Karpas-422 (cell line): ENCODE data around the gene USP47. TPM values are rescaled to one million over a fixed set of nuclear protein-coding genes. Genes with fewer than 3 reads are reported as not detected.

Experiments
- DNase-seq: peaks from one replicate; pipeline ENCODE4 v3.0.0-alpha.2; 2015
- H2AFZ ChIP-seq: fragments of 200-600 bp; sonication (generic); 2 replicates; pipeline ENCODE4 v1.6.1; 2014; ENCODE audit warnings: antibody characterized with exemption, low read length, mixed read lengths
- H3K27ac ChIP-seq: fragments of 200-600 bp; sonication (generic); 2 replicates; pipeline ENCODE4 v1.5.1; 2014; ENCODE audit warnings: mild to moderate bottlenecking, low read length, moderate library complexity
- H3K27me3 ChIP-seq: fragments of 200-600 bp; sonication (generic); 2 replicates; pipeline ENCODE4 v1.6.1; 2014; ENCODE audit warnings: low read length, mixed read lengths
- H3K36me3 ChIP-seq: fragments of 200-600 bp; sonication (generic); 2 replicates; pipeline ENCODE4 v1.6.1; 2014; ENCODE audit warnings: low read length, mixed read lengths; ENCODE audit not compliant: insufficient read depth
- H3K4me1 ChIP-seq: fragments of 200-600 bp; sonication (generic); 2 replicates; pipeline ENCODE4 v1.6.1; 2014; ENCODE audit warnings: mild to moderate bottlenecking, low read length, mixed read lengths
- H3K4me2 ChIP-seq: fragments of 200-600 bp; sonication (generic); 2 replicates; pipeline ENCODE4 v1.6.1; 2014; ENCODE audit warnings: low read length, low read depth, mild to moderate bottlenecking; ENCODE audit not compliant: poor library complexity, severe bottlenecking
- H3K4me3 ChIP-seq: fragments of 200-600 bp; sonication (generic); 2 replicates; pipeline ENCODE4 v1.5.1; 2014; ENCODE audit warnings: mild to moderate bottlenecking, antibody characterized with exemption, low read length, mixed read lengths
- H3K79me2 ChIP-seq: fragments of 200-600 bp; sonication (generic); 2 replicates; pipeline ENCODE4 v1.6.1; 2014; ENCODE audit warnings: mild to moderate bottlenecking, low read length, mixed read lengths
- H3K9ac ChIP-seq: fragments of 200-600 bp; sonication (generic); 2 replicates; pipeline ENCODE4 v1.6.0; 2014; ENCODE audit warnings: low read length
- H3K9me2 ChIP-seq: fragments of 200-600 bp; sonication (generic), shearing (Covaris generic); replicated peaks from 2 replicates; pipeline ENCODE4 v1.6.0; 2014; ENCODE audit warnings: mild to moderate bottlenecking, low read length, moderate library complexity; ENCODE audit not compliant: insufficient read depth
- H3K9me3 ChIP-seq: fragments of 300-700, 200-600 bp; sonication (generic); 2 replicates; pipeline ENCODE4 v1.6.1; 2014; ENCODE audit warnings: low read length, mixed read lengths
- H4K20me1 ChIP-seq: fragments of 200-600 bp; sonication (generic); 2 replicates; pipeline ENCODE4 v1.6.1; 2014; ENCODE audit warnings: mild to moderate bottlenecking, antibody characterized with exemption, low read length, low read depth; ENCODE audit not compliant: insufficient read depth
- total RNA-seq: library from RNA; depleted of rRNA; stranded (reverse); fragments of >200 nt; shearing (Covaris generic); gene quantifications from 2 replicates; pipeline ENCODE4 v1.2.3, GENCODE V29; 2014; ENCODE audit warnings: low replicate concordance

Gene USP47
- total RNA-seq, 1 experiment from 2014 or later = 61.2 TPM

DNA sequence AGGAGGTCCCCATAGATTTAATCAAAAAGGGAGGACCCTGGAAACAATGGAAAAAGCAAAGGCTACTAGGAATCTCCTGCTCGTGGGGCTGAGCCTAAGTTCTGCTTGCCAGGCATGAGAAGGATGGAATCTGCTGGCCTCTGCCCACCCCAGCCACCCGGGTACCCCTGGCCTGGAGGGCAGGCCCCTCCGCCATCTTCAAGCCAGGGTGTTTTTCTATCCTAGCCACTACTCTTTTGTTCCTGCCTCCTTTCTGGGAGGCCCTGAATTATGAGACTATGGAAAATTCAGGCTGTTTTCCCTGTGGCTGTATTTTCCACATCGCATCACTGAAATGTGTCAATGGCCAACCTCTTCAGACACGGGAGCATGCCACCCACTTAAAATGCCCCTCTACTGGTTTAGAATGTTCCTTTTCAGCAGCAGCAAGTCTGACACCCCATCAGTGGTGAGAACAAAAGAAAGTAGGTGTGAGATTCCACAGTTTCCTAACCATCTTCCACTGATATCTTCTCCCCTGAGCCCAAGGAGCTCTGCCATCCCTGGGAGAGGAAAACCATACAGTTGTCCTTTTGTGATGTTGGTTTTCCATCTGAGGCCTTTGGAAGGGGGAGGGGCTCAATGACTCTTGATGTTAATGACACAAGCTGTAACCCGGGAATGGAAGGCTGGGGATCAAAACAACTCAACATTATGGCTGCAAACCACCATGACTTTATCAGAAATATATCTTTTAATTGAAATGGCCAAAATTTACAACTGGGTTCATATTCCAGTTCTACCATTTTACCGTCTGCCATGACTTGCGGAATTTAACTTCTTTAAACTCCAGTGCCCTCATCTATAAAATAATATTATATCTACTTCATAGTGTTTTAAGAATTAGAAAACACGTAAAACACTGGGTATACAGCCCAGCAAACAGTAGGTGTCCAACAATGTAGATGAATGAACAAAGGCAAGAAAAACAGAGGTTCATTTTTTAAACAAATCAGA, 144.5 kb downstream of the USP47 start:
- Histone ChIP-seq H3K9me3 (no peaks in the 10 kb centered on the region), H3K9me2 (no peaks in the 10 kb centered on the region), H3K9ac (no peak overlapping the region), H3K27ac (no peak overlapping the region), H3K27me3 (no peaks in the 10 kb centered on the region), H3K4me1 (peaks cover 8% of the 10 kb centered on the region), H3K79me2 (no peaks in the 10 kb centered on the region), H4K20me1 (no peaks in the 10 kb centered on the region), H3K36me3 (no peaks in the 10 kb centered on the region), H2AFZ (no peak overlapping the region), H3K4me2 (no peak overlapping the region), H3K4me3 (no peak overlapping the region)
- DNase-seq = no peak

DNA sequence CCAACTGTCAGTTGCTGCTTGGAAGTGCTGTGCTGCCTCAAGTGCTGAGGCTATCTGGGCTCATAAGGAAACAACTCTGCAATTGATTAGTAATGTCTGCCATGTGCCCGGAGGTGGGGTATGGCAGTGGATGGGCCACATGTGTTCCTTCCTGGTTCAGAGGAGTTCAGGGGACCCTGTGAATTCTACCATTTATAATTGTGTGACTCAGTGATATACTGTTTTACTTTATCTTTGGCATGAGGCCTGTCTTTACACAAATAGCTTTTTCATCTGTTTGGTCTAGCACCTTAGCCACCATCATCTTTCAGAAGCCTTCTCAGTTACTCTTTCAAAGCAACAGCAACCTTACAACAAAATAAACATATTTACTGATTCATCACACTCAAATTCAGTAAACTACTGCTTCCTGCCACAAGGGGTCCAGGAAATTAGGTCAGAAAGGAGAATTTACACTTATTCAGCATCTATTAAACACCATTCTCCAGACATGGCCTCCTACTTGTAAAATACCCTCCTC, 145.8 kb downstream of the USP47 start:
- no peak overlapping the region for H3K9ac ChIP-seq
- H3K9me2 ChIP-seq = no peaks in the 10 kb centered on the region
- no peaks in the 10 kb centered on the region for H3K27me3 ChIP-seq
- H3K9me3 ChIP-seq = no peaks in the 10 kb centered on the region
- no peak overlapping the region for H2AFZ ChIP-seq
- no peaks in the 10 kb centered on the region for H4K20me1 ChIP-seq
- peaks cover 8% of the 10 kb centered on the region for H3K4me1 ChIP-seq
- H3K36me3 ChIP-seq = no peaks in the 10 kb centered on the region
- H3K79me2 ChIP-seq = no peaks in the 10 kb centered on the region
- no peak overlapping the region for H3K4me2 ChIP-seq
- H3K27ac ChIP-seq = no peak overlapping the region
- peak; percentile 51 for DNase-seq
- no peak overlapping the region for H3K4me3 ChIP-seq

DNA sequence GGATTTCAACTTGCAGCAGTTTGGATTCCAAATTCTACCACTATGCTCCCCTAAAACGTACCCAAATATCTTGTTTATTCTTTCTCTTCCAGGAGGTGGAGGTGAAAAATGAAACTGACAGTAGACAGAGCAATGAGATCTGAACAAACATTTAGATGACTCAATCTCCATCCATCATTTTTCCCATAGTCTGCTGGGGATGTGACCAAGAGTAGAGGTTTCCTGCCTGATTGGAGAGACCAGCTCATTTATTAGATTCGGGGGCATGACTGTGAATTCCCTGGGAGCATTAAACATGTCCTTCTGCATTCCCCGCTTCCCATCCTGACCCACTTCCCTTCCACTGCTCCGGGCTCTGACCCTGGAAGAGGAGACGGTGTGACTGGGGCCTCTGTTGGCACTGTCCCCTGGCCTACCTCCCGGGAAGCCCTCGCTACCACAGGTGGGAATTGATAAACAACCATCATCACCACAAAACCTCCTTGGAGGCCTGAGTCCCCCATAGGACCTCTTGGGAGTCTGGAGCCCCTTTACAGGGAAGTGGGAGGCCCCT, 146.4 kb downstream of the USP47 start:
- Histone ChIP-seq H3K9ac (no peak overlapping the region), H3K4me3 (no peak overlapping the region), H3K9me2 (no peaks in the 10 kb centered on the region), H4K20me1 (no peaks in the 10 kb centered on the region), H3K27ac (no peak overlapping the region), H3K36me3 (no peaks in the 10 kb centered on the region), H3K27me3 (no peaks in the 10 kb centered on the region), H2AFZ (no peak overlapping the region), H3K79me2 (no peaks in the 10 kb centered on the region), H3K9me3 (no peaks in the 10 kb centered on the region), H3K4me1 (peaks cover 8% of the 10 kb centered on the region), H3K4me2 (no peak overlapping the region)
- no peak for DNase-seq

DNA sequence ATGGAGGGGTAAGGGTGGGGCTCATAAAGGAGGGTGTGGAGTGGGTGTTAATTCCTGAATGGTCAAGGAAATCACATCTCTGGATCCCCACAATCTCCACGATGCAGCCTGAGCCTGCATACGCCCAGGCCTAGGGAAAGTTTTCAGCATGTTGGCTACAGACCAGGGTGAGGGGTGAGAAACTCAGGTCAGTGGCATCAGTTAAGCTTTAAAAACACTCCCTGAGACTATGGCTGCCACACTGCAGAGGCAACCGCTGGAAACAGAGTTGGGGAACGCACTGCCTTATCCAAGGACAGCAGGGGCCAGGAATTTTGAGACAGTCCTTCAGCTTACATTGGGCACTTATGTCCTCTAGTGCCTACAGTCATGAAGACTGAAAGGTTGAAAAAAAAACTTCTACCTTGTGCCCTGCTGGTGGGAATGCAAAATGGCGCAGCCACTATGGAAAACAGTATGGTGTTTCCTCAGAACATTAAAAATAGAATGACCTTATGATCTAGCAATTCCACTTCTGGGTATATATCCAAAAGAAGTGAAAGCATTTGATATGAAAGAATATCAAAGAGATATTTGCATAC, 147.0 kb downstream of the USP47 start:
- Histone ChIP-seq H3K4me2 (no peak overlapping the region), H3K36me3 (no peaks in the 10 kb centered on the region), H3K27me3 (no peaks in the 10 kb centered on the region), H2AFZ (no peak overlapping the region), H3K4me3 (no peak overlapping the region), H3K79me2 (no peaks in the 10 kb centered on the region), H3K9me3 (no peaks in the 10 kb centered on the region), H3K9me2 (no peaks in the 10 kb centered on the region), H3K27ac (no peak overlapping the region), H3K4me1 (peaks cover 8% of the 10 kb centered on the region), H3K9ac (no peak overlapping the region), H4K20me1 (no peaks in the 10 kb centered on the region)
- no peak for DNase-seq

DNA sequence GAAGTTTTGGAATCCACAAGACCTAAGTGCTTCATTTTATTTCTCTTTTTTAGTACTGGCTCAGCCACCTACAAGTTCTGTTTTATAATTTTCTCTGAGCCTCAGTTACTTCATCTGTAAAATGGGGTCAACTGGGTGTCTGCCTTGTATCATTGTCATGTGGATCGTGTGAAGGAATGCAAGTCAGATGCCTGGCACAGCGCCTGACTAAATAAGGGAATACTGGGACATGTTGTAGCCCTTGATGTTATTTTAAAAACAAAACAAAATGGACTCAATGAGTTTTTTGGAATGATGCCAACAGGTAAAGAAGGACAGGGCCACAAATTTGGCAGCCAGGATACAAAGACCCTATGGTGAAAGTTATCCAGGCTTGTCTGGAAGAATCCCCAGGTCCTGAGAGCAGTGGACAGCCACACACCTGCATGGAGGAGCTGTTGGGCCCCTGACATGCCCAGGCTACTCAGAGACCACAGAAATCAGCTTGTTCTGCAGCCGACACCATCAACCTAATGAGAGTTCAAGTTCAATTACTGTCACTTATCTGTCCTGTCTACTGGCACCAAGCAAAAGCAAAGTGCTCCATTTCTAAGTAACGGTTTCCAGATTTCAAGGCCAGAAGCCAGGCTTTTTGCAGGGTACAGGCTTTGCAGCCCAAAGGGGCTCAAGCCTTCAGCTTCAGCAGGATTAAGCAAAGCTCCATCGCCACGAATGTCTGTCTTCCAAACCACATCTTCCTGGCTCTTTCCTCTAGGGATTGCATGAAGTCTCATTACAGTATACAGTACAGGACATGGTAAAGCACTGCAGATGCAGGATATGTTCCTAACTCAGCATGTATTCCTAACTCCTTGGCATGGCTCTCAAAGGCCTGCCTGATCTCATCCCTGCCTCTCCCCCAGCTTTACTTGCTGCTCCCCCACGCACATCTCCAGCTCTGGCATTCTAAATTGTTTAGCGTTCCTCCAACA, 148.3 kb downstream of the USP47 start:
- H3K79me2 ChIP-seq = no peaks in the 10 kb centered on the region
- H3K4me3 ChIP-seq = no peak overlapping the region
- no peak overlapping the region for H3K9ac ChIP-seq
- H3K9me2 ChIP-seq = no peaks in the 10 kb centered on the region
- no peaks in the 10 kb centered on the region for H3K36me3 ChIP-seq
- DNase-seq = no peak
- no peaks in the 10 kb centered on the region for H4K20me1 ChIP-seq
- no peaks in the 10 kb centered on the region for H3K9me3 ChIP-seq
- H2AFZ ChIP-seq = no peak overlapping the region
- no peaks in the 10 kb centered on the region for H3K27me3 ChIP-seq
- H3K4me1 ChIP-seq = peaks cover 8% of the 10 kb centered on the region
- H3K27ac ChIP-seq = no peak overlapping the region
- H3K4me2 ChIP-seq = no peak overlapping the region

DNA sequence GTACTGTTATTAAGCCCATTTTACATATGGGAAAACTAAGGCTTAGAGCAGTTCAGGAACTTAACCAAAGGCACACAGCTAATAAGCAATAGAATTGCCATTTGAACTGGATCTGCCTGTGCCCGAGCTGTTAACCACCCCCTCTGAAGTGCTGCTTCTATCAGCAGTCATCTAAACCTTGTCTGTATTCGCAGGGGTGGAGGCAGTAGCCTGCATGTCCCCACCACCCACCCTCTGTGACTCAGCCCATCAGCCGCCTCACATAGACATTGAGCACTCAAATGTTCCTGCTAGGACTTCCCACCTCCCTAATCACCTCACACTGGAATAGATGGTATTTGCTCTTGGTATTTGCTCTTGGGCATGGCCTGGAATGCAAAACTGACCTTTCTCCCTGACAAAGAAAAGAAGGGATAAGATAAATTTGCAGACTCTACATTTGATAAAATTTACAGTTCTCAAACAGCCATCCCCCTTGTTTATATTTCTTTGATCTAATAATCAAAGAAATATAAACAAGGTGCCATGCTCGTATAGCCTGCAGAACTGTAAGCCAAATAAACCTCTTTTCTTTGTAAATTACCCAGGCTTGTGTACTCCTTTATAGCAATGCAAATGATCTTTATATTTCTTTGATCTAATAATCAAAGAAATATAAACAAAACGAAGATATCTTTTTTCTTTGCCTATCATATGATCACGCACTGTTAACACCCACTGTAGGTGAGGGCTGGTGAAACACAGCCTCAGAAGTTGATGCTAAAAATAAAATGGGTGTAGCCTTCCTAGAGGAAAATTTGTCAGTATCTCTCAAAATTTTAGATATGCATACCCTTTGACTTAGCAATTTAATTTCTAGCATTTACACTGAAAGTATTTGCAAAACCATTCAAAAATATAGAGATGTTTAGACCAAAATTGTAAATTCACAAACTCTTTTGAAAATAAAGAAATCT, 150.8 kb downstream of the USP47 start:
- no peak overlapping the region for H3K9ac ChIP-seq
- no peak overlapping the region for H3K4me2 ChIP-seq
- H3K79me2 ChIP-seq = no peaks in the 10 kb centered on the region
- no peaks in the 10 kb centered on the region for H3K9me3 ChIP-seq
- 0 out of 2 replicates have a peak, but pooled peaks cover 3% of the 10 kb centered on the region for H4K20me1 ChIP-seq
- no peak for DNase-seq
- no peak overlapping the region for H3K4me3 ChIP-seq
- no peaks in the 10 kb centered on the region for H3K36me3 ChIP-seq
- no peaks in the 10 kb centered on the region for H3K27me3 ChIP-seq
- no peak overlapping the region for H2AFZ ChIP-seq
- H3K27ac ChIP-seq = no peak overlapping the region
- H3K9me2 ChIP-seq = no peaks in the 10 kb centered on the region
- no peaks in the 10 kb centered on the region for H3K4me1 ChIP-seq

DNA sequence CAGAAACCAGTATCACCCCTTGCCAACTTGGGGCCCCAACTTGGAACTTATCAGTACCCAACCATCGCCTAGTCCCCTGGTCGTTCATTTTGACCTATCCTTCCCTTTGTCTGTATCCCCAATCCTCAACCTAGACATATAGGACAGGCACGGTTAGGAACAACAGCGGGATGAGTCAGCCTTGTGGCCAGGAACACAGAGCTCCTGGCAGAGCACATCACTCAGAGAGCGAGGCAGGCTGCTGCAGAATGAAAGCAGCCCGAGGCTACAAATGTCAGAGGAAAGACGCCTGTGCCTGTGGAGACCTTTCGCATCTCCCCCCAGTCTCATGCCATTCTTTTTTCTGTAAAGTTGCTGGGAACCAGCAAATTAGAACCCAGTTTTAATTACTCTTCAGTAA, 152.1 kb downstream of the USP47 start:
- H3K27ac ChIP-seq = no peak overlapping the region
- 0 out of 2 replicates have a peak, but pooled peaks cover 3% of the 10 kb centered on the region for H4K20me1 ChIP-seq
- H3K9me2 ChIP-seq = no peaks in the 10 kb centered on the region
- H3K9ac ChIP-seq = no peak overlapping the region
- no peaks in the 10 kb centered on the region for H3K79me2 ChIP-seq
- no peak overlapping the region for H3K4me3 ChIP-seq
- no peak for DNase-seq
- no peaks in the 10 kb centered on the region for H3K4me1 ChIP-seq
- H3K27me3 ChIP-seq = no peaks in the 10 kb centered on the region
- H2AFZ ChIP-seq = no peak overlapping the region
- H3K36me3 ChIP-seq = no peaks in the 10 kb centered on the region
- no peaks in the 10 kb centered on the region for H3K9me3 ChIP-seq
- no peak overlapping the region for H3K4me2 ChIP-seq
